Measurements from ENCODE around the gene RBMS1. TPM values are rescaled to one million over a fixed set of nuclear protein-coding genes. Genes with fewer than 3 reads are reported as not detected.

The RBMS1 gene
- total and polyA plus RNA-seq, 2 experiments from 2014 or later = 55.5 to 94.8 TPM

DNA sequence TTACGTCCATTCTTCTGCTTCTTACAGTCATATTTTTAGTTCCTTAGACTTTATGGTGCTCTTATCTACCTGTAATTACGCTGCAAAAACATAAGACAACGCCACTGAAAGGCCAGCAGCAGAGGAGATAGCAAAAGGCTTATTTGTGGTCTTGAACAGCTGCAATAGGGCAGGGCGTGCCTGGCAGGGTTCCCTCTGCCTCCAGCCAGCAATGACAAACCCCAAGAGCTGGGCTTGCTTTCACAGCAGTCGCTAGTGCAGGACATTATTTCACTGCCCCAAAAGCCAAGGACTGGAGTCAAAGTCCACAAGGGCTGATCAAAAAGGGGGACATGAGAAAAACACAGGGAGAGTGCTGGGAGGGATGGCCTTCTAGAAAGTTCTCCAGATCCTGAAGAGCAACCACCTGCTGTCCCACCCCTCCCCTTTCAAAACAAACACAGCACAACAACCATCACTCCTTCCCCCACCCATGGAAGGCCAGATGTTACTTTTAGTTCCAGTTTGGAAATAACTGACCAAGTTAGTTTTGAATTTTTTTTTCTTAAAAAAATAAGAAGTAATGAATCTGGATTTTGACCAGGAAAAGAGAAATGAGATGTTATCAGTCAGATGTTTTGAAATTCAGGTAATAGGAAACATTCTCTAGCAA is 127.8 kb downstream of the RBMS1 start:
- peaks cover 9% of the 10 kb centered on the region; the same call in 2 of the 3 replicates for H3K36me3 Mint-ChIP-seq (ENCODE audit: low read depth)
- DNase-seq (ENCODE audit: low spot score) (no peak), ATAC-seq (no peak)
- peaks cover 3% of the 10 kb centered on the region for H3K27me3 Mint-ChIP-seq (ENCODE audit: insufficient read depth, low read depth, poor library complexity)
- H4K20me1 ChIP-seq (replicated peaks; ENCODE audit: insufficient read depth) = 0 out of 2 replicates have a peak, but pooled peaks cover 6% of the 10 kb centered on the region
- no peak overlapping the region for H3K4me2 ChIP-seq
- H2AFZ ChIP-seq = no peak overlapping the region
- H3K9me2 ChIP-seq (ENCODE audit: insufficient read depth) = no peaks in the 10 kb centered on the region
- H3K27ac ChIP-seq (ENCODE audit: low read depth) = no peak overlapping the region
- H3K27me3 ChIP-seq (ENCODE audit: insufficient read depth) = no peaks in the 10 kb centered on the region
- no peaks in the 10 kb centered on the region for H3K36me3 ChIP-seq (ENCODE audit: insufficient read depth)
- H3K9me3 Mint-ChIP-seq = no peaks in the 10 kb centered on the region
- peaks cover 51% of the 10 kb centered on the region for H3K4me1 Mint-ChIP-seq
- TF ChIP-seq ZNF331 (CRISPR knock-in tag; IDR thresholded peaks at IDR 0.05; ENCODE audit: low read depth) (no peak), NANOG (IDR thresholded peaks at IDR 0.05; ENCODE audit: borderline replicate concordance) (no peak), ZNF114 (CRISPR knock-in tag; IDR thresholded peaks at IDR 0.05) (no peak)
- TF ChIP-seq, protein P1, sequence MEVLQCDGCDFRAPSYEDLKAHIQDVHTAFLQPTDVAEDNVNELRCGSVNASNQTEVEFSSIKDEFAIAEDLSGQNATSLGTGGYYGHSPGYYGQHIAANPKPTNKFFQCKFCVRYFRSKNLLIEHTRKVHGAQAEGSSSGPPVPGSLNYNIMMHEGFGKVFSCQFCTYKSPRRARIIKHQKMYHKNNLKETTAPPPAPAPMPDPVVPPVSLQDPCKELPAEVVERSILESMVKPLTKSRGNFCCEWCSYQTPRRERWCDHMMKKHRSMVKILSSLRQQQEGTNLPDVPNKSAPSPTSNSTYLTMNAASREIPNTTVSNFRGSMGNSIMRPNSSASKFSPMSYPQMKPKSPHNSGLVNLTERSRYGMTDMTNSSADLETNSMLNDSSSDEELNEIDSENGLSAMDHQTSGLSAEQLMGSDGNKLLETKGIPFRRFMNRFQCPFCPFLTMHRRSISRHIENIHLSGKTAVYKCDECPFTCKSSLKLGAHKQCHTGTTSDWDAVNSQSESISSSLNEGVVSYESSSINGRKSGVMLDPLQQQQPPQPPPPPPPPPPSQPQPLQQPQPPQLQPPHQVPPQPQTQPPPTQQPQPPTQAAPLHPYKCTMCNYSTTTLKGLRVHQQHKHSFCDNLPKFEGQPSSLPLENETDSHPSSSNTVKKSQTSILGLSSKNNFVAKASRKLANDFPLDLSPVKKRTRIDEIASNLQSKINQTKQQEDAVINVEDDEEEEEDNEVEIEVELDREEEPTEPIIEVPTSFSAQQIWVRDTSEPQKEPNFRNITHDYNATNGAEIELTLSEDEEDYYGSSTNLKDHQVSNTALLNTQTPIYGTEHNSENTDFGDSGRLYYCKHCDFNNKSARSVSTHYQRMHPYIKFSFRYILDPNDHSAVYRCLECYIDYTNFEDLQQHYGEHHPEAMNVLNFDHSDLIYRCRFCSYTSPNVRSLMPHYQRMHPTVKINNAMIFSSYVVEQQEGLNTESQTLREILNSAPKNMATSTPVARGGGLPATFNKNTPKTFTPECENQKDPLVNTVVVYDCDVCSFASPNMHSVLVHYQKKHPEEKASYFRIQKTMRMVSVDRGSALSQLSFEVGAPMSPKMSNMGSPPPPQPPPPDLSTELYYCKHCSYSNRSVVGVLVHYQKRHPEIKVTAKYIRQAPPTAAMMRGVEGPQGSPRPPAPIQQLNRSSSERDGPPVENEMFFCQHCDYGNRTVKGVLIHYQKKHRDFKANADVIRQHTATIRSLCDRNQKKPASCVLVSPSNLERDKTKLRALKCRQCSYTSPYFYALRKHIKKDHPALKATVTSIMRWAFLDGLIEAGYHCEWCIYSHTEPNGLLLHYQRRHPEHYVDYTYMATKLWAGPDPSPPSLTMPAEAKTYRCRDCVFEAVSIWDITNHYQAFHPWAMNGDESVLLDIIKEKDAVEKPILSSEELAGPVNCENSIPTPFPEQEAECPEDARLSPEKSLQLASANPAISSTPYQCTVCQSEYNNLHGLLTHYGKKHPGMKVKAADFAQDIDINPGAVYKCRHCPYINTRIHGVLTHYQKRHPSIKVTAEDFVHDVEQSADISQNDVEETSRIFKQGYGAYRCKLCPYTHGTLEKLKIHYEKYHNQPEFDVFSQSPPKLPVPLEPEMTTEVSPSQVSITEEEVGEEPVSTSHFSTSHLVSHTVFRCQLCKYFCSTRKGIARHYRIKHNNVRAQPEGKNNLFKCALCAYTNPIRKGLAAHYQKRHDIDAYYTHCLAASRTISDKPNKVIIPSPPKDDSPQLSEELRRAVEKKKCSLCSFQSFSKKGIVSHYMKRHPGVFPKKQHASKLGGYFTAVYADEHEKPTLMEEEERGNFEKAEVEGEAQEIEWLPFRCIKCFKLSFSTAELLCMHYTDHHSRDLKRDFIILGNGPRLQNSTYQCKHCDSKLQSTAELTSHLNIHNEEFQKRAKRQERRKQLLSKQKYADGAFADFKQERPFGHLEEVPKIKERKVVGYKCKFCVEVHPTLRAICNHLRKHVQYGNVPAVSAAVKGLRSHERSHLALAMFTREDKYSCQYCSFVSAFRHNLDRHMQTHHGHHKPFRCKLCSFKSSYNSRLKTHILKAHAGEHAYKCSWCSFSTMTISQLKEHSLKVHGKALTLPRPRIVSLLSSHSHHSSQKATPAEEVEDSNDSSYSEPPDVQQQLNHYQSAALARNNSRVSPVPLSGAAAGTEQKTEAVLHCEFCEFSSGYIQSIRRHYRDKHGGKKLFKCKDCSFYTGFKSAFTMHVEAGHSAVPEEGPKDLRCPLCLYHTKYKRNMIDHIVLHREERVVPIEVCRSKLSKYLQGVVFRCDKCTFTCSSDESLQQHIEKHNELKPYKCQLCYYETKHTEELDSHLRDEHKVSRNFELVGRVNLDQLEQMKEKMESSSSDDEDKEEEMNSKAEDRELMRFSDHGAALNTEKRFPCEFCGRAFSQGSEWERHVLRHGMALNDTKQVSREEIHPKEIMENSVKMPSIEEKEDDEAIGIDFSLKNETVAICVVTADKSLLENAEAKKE (CRISPR knock-in tag; IDR thresholded peaks at IDR 0.05) = no peak
- TF ChIP-seq, protein P2, sequence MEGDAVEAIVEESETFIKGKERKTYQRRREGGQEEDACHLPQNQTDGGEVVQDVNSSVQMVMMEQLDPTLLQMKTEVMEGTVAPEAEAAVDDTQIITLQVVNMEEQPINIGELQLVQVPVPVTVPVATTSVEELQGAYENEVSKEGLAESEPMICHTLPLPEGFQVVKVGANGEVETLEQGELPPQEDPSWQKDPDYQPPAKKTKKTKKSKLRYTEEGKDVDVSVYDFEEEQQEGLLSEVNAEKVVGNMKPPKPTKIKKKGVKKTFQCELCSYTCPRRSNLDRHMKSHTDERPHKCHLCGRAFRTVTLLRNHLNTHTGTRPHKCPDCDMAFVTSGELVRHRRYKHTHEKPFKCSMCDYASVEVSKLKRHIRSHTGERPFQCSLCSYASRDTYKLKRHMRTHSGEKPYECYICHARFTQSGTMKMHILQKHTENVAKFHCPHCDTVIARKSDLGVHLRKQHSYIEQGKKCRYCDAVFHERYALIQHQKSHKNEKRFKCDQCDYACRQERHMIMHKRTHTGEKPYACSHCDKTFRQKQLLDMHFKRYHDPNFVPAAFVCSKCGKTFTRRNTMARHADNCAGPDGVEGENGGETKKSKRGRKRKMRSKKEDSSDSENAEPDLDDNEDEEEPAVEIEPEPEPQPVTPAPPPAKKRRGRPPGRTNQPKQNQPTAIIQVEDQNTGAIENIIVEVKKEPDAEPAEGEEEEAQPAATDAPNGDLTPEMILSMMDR (conservative IDR thresholded peaks at IDR 0.05; ENCODE audit: low read depth in 2 of 2) = no peak
- H3F3A ChIP-seq (replicated peaks; ENCODE audit: low read depth) = no peaks in the 10 kb centered on the region
- no peak overlapping the region for H3K4me3 ChIP-seq
- H3K4me1 ChIP-seq (ENCODE audit: insufficient read depth) = peaks cover 32% of the 10 kb centered on the region
- H3K79me2 ChIP-seq (replicated peaks; ENCODE audit: insufficient read depth) = peaks cover 72% of the 10 kb centered on the region
- no peak overlapping the region for H3K4me3 Mint-ChIP-seq
- 0 out of 2 replicates have a peak overlapping the region, but pooled peaks have one; percentile 30 for H3K27ac Mint-ChIP-seq

Data from GM23338 (cell line).